ENCODE data around the gene CPXM2. TPM values are rescaled to one million over a fixed set of nuclear protein-coding genes. Genes with fewer than 3 reads are reported as not detected.
"Not testable (repeated sequence)": the region's sequence is repeated elsewhere in the genome, so short reads cannot be mapped to it uniquely, and the experiment has no call there.

Gene CPXM2
- polyA plus RNA-seq, 4 donors: 4.6 to 6.7 (median 5.9) TPM

DNA sequence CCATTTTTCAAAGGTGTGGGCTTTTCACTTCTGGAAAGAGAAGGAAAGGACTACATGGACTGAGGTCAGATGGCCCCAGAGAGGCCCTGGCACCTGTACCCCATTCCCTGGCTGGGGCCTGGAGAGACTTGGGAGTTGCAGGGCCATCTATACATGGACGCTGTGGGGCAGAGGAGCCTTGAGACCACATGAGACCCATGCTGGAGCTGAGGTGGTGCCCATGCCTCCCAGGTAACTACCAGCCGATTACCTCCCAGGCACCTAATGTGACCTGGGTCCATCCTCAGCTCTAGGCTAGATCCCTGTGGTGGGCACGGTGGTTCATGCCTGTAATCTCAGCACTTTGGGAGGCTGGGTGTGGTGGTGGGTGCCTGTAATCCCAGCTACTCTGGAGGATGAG is 144.2 kb downstream of the CPXM2 start:
- DNase-seq (ENCODE audit: low read depth in 4 of 4, low spot score in 3 of 4): no peak

DNA sequence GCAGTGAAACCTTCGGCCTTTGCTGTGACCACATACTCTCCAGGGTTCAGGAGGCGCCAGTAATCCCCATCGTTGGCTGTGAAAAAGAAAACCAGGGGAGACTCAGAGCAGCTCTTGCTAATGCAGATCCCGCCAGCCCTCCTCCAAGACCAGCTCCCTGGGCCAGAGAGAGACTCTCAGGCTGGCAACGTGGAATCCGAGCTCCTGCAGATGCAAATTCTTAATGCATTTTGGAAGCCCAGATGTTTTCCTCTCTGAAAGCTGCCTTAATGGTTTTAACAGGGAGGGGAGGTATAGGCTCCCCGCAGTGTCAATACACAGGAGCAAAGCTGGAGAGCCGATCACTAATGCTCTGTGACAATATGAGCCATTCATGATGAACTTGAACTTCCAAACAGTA is 144.7 kb downstream of the CPXM2 start:
- no peak for DNase-seq (ENCODE audit: low read depth in 4 of 4, low spot score in 3 of 4)

DNA sequence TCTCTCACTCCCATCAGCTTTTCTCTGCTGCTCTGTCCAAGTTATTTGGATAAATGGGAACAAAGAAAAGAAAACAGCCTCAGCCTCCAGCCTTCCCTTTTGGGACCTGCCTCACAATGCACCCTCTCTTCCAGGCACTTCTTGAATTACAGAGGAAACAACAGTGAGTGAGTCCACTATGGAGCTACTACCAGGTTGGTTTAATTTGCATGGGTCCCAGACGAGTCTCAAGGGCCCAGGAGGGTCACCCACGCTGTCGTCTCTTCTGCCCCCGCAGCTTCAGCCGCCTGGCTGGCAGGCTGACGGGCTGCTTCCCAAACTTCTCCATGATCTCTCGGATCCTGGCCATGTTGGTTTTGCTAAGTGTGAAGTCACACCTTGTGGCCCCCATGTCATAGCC is 145.1 kb downstream of the CPXM2 start:
- DNase-seq (ENCODE audit: low read depth in 4 of 4, low spot score in 3 of 4): no peak

DNA sequence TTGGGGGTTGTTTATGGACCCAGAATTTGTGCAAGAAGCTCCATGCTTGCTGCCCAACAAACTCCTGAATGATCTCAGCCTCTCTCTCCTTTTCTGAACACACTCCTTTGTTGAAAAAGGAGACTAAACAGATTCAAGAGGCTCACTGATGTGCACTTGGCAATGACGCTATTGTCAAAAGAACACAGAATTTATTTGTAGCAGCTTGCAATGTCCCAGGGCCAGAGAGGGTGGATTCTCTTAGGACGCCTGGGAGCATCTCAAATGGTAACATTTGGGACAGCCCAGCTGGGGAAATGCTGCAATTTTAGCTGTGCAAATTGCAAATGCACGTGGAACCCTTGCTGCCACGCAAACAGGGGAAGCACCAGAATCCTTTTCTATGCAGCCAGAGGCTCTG is 145.5 kb downstream of the CPXM2 start:
- no peak for DNase-seq (ENCODE audit: low read depth in 4 of 4, low spot score in 3 of 4)

DNA sequence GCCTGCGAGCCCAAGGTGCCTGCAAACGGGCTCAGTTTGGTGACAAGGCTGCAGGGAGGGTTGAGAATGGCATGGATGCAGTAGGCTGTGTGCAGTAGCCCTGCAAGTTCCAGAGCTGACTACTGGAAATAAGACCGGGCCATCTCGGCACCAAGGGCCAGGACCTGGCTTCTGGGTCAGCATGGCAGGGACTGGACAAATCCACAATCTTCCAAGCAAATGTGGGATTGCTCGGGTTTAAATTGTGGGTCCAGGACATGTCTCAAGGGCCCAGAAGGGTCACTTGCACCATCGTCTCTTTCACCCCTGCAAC is 147.4 kb downstream of the CPXM2 start:
- no peak for DNase-seq (ENCODE audit: low read depth in 4 of 4, low spot score in 3 of 4)

DNA sequence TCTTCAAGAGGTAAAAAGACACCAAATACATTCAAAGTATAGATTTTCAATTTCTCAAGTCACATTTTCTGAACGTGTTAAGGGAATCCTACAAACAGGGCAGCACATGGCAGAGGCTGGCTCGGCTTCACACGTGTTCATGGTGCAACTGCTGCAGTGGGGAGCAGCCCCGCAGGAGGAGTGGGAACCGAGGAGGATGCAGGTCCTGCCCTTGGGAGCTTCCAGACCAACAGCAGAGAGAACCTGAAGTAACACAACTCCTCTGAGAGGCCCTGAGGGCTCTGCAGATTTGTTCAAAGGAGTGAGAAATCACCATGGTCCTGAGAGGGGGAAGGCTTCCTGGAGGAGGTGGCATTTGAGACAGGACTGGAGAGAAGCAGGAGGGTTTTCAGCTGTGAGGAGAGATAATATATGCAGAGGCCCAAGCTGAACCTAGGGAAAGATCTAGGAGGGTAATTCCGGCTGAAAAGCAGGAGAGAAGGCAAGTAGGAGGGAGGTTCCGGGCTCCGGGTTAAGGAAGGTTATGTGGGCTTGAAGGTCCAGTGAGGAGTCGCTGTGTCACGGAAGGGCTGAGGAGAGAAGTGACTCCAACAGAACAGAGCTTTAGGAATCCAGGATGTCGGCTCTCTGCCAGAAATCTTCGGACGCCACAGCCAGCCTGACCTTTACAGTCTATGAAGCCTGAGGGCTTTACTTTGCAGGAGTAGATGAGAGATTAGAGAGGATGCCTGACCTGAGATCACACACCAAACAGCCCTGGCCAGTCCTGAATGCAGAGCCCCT is 148.0 kb downstream of the CPXM2 start:
- DNase-seq (ENCODE audit: low read depth in 4 of 4, low spot score in 3 of 4): no peak

DNA sequence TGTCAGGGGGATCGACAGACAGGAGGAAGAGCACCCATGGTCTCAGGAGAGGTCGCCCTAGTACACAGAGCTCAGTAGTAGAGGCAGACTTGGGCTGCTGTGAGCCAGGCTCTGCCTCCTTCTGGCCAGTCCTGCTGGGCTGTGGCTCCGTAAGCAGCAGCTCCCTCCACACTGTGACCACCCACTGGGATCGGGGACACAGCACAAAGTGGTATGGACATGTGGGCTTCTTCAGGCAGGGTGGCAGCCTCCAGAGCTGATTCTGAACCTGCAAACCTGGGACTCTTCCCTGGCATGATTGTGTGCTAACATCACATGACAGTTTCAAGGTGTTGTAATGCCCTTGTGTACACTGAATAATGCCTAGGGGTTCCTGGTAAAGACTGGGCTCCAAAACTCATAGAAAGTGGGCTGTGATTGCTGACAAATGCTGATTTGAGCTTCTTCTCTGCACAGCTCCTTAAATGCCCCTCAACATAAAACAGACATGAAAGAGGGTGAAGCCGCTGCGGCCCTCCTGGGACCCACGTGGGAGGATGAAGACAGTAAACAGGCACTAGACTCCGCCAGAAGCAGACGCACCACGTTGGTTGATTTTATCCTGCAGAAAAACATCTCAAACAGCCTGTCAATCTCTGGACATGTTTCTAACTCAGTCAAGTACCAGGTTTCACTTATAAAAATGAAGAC is 148.7 kb downstream of the CPXM2 start:
- DNase-seq (ENCODE audit: low read depth in 4 of 4, low spot score in 3 of 4): no peak

DNA sequence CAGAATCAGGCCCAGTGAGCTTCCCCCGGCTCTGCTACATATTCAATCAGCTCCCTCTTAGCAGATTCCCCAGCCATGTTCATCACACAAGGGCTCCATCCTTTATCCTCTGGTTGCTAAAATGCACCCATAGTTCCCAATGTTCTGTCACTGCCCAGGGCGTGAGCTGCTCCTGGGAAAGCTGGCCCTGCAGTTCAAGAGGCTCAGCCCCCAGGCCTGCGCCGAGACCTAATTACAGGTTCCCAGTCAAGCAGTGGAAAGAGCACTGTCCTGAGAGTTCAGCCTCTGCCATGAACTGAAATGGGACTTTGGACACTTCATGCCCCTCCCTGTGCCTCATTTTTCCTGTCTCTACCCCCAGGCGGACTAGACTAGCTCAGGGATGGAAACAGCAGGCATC is 149.9 kb downstream of the CPXM2 start:
- no peak for DNase-seq (ENCODE audit: low read depth in 4 of 4, low spot score in 3 of 4)

DNA sequence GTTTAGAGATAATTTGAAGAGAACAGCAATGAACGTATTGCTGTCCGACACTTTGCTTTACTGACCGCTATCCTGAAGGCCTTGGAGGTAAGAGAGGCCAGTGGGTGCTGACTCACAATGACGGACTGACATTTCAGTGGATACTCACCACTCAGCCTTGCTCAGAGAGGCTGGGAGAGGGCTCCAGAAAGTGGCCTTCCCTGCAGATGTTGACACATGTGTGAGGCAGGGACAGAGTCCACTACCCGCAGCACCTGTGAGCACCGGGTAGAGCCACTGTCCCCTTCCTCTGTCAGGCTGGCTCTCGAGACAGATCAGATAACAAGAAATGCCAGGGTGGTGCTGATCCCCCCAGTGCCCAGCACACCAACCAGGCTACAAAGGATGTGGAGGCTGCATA is 150.5 kb downstream of the CPXM2 start:
- no peak for DNase-seq (ENCODE audit: low read depth in 4 of 4, low spot score in 3 of 4)

DNA sequence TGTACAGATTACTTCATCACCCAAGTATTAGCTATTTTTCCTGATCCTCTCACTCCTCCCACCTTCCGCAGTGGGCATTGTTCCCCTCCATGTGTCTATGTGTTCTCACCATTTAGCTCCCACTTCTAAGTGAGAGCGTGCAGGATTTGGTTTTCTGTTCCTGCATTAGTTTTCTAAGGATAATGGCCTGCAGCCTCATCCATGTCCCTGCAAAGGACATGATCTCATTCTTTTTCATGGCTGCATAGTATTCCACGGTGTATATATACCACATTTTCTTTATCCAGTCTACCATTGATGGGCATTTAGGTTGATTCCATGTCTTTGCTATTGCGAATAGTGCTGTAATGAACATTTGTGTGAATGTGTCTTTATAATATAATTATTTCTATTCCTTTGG is 154.7 kb downstream of the CPXM2 start:
- DNase-seq (ENCODE audit: low read depth in 4 of 4, low spot score in 3 of 4): not testable (repeated sequence)

DNA sequence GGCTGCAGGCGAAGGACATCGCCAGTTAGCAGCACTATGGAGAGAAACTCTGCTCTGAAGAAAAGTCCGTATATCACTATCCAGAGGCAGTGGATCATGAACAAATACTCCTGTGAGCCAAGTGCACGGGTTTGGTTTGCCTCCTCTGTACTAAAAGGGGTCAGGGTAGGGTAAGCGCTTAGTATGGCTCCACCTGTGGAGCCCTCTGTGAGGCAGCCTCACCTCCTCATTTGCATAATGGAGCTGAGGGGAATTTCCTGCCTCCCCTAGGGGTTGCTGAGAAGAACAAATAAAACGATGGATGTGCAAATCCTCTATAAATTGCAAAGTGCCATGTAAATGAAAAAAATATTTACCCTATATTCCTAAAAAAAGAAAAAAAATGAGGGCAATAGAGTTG is 162.1 kb downstream of the CPXM2 start:
- no peak for DNase-seq (ENCODE audit: low read depth in 4 of 4, low spot score in 3 of 4)

DNA sequence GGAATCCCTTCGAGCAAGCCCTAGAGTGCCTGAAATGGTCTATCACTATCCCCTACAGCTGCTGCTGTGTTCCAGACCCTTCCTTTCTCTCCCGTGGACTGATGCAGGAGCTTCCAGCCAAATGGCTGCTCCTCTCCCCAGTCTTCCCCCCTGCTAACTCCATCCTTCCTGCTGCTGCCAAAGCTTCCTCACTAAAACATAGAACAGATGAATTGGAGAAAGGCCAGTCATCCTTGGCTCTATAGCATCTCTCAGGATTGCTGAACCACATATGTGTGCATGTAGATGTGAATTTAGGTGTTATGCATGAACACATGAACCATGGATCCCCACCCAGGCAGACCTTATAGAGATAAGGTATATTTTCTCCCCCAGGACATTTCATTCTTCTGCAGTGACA is 164.8 kb downstream of the CPXM2 start:
- no peak for DNase-seq (ENCODE audit: low read depth in 4 of 4, low spot score in 3 of 4)

DNA sequence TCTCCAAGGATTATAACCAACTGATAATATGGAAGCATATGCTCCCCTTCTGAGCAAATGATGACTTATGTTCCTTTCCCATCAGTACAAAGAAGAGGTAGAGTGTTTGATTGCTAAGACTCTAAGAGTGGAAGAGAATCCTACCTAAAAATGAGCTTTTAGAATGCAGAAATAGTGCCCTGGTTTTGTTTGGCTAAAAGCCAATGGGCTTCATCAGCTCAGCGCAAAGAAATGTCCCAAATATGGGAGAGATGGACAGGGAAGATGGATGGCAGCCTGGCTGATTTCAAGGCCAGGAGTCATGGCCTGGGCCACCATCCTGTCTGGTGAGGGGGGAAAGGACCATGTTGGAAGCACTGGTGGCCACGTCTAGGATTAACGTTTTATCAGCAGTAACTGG is 165.2 kb downstream of the CPXM2 start:
- no peak for DNase-seq (ENCODE audit: low read depth in 4 of 4, low spot score in 3 of 4)

DNA sequence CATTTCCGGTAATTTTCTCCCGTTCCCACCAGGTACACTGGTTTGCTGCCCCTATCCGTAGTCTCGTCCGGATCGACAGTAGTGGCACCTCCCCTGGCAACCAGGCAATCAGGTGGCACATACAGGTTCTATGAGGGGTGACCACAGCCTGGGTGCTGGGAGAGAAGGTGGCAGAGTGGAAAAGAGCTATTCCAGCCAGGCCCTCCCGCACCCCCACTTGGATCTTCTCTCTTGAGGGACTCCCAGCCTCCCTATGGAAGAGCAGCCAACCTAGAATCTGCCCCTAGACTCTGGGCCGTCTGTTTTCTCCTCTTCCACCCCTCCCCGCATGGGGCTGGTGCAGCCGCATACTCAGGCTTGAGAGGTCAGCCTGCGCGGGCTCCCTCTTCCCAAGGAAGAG is 166.9 kb downstream of the CPXM2 start:
- no peak for DNase-seq (ENCODE audit: low read depth in 4 of 4, low spot score in 3 of 4)

DNA sequence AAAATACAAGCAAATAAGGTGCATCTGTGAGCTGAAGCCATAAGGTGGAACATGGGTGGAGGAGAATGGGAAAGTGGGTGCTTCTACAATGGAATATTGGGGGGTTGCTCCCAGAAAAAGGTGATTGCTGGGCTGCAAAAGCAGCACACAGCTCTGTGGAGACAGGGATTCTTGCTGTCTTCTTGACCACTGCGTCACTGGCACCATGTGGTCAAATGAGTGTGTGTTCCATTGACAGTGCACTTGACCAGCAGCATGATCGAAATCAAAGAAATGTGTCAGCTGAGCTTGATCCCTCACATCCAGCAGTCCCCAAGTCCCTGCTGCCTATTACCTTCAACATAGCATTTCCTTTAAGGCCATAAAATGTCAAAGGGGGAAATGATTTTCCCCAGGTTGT is 169.3 kb downstream of the CPXM2 start:
- no peak for DNase-seq (ENCODE audit: low read depth in 4 of 4, low spot score in 3 of 4)

DNA sequence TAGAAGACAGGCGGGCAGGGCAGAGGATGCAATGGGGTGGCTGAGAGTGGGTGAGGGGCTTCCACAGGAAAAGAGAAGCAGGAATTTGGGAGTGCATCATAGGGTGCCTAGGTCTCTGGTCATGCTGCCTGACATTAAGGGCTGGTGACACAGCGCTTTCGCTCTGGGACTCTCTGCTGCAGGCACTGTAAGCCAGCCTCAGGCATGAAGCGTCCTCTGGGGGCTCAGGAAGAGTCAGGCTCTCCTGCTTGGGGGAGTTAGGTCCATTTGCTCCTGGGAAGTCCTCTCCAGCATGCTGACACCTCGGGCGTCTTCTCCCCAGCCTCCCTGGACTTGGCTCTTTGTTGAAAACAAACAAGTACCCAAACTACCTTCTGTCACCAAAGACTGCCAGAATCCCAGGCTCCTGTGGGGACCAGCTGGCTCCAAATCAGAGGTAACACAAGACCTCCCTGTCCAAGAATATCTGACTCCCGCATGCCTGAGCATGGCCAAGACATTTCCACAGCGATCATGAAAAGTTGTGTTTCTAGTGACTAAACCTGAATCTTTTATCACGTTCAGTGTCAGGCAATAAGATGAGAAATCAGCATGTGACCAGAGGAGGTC is 170.1 kb downstream of the CPXM2 start:
- DNase-seq (ENCODE audit: low read depth in 4 of 4, low spot score in 3 of 4): no peak

DNA sequence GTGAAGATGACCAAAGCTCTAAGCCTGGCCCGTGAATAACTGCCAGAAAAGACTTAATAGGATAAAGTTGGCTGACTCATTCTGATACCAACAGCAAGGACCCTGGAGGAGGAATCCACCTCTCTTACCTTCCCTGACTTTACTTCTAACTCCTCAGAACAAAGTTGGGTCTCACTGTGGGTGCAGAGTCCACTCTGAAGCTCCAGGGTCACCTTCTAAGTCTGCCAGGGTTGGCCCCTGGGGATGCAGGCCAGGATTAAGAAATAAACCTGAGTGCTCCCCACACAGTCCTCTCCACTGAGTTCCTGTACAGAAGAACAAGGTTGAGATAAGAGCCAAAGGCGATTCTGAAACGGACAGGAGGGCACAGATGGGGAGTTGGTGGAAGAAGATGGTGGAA is 171.1 kb downstream of the CPXM2 start:
- no peak for DNase-seq (ENCODE audit: low read depth in 4 of 4, low spot score in 3 of 4)

DNA sequence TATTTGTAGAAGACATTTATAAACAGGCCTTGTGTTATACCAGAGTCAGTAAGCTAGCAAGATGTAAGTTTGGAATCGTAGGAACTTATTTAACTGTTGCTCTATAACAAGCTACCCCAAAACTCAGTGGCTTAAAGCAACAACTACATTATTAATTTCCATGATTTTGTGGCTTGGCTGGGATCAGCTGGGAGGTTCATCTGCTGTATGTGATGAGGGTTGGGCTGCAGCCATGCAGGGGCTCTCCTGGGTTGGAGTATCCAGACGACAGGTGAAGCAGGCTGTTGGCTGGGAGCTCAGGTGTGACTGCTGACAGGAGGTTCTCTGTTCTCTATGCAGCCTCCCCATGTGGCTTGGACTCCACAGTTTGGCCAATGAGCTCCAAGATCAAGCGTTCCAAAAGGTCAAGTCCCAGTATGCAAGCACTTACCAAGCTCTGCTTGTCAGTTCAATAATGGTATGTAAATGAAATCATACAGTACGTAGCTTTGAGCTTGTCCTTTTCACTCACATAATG is 173.0 kb downstream of the CPXM2 start:
- no peak for DNase-seq (ENCODE audit: low read depth in 4 of 4, low spot score in 3 of 4)

DNA sequence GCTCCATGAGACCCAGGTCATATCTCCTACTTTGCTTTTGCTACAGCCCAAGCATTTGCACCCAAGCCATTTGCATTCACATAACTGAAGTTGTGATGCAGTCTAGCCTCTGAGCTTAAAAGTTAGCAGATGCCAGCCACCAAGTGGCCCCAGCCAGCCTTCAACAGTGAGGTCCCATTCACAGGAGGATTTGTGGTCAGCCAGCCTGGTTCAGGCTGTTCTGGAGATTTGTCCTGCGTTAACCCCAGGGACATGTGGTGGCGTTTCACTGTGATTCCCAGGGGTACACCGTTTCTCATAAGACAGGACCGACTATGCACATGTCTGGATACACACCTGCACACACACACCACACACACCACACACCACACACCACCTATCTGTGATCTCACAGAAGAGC is 174.3 kb downstream of the CPXM2 start:
- DNase-seq (ENCODE audit: low read depth in 4 of 4, low spot score in 3 of 4): no peak

DNA sequence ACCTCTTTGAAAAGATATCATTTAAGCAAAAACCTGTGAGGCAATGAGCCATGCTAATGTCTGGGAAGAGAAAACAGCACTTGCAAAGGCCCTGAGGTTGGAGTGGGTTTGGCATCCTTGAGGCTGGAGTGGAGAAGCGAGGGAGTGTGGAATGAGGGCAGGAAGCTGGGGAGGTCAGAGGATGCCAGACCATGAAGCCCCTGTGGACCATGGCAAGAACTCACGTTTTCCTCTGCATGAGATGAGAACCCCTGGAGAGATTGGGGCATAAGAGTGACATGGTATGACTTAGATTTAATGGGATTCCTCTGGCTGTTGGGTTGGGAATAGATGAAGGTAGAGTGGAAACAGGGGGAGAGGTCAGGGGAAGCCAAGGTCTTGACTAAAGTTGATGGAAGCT is 176.1 kb downstream of the CPXM2 start:
- DNase-seq (ENCODE audit: low read depth in 4 of 4, low spot score in 3 of 4): no peak

DNA sequence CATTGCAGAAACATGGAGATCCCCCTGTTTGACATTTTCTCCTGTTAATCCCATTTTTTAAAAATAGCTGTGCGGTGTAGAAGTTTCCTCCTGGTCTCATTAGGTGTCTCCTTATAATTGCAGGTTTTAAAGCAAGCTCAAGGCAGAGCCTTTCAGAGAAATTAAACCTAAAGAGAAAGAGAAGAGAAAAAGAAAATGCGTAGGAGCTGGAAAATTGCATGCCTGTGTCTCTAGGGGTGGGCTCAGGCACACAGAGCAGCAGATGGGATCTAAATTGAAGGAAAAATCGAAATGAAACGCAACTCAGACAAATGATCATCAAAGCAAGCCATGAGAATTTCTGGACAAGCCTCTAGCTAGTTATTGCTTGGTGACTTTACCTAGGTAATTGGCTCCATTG is 185.4 kb downstream of the CPXM2 start:
- no peak for DNase-seq (ENCODE audit: low read depth in 4 of 4, low spot score in 3 of 4)

DNA sequence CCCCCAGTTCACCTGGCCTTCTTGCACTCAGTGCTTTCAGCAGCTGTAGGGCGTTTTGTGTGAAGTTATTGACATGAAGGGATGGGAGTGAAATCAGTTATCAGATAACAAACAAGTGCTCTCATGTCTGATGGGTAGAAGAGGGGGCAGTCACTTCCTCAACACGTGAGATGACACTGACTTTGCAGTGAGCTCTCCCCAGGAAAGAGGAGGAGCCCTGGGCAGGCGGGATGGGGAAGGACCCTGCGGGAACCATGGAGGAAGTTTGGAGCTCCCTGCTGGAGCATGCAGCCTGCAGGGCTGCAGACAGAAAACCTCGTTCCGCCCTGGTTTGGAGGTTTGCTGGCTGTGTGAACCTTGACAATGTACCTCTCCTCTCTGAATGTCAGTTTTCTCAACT is 186.8 kb downstream of the CPXM2 start:
- no peak for DNase-seq (ENCODE audit: low read depth in 4 of 4, low spot score in 3 of 4)

Measured in right renal pelvis (tissue), 4 donors.